Transverse colon (tissue), 4 donors: Measurements from ENCODE around the gene PACS1.

Experiments
- CTCF ChIP-seq, 5 experiments: fragments of 200-600 bp in 3 of 5; fragments of 450-650 bp in 2 of 5; sonication (generic) in 3 of 5; IDR thresholded peaks; 1 replicate in 2 of 5; 2 replicates in 3 of 5; pipeline ENCODE4 v1.5.1; 2016 to 2017; ENCODE audit warnings: antibody characterized with exemption in 5 of 5, inconsistent platforms in 3 of 5, mild to moderate bottlenecking in 2 of 5, moderate library complexity in 1 of 5
- EP300 ChIP-seq: sonication (generic); formaldehyde crosslinking; IDR thresholded peaks from one replicate; pipeline ENCODE4 v1.6.1; 2017; ENCODE audit warnings: antibody characterized with exemption, low read depth
- POLR2AphosphoS5 ChIP-seq, 3 donors: sonication (generic); formaldehyde crosslinking; IDR thresholded peaks; one replicate each; pipeline ENCODE4 v1.6.1; 2016; ENCODE audit warnings: antibody characterized with exemption in 3 of 3

DNA sequence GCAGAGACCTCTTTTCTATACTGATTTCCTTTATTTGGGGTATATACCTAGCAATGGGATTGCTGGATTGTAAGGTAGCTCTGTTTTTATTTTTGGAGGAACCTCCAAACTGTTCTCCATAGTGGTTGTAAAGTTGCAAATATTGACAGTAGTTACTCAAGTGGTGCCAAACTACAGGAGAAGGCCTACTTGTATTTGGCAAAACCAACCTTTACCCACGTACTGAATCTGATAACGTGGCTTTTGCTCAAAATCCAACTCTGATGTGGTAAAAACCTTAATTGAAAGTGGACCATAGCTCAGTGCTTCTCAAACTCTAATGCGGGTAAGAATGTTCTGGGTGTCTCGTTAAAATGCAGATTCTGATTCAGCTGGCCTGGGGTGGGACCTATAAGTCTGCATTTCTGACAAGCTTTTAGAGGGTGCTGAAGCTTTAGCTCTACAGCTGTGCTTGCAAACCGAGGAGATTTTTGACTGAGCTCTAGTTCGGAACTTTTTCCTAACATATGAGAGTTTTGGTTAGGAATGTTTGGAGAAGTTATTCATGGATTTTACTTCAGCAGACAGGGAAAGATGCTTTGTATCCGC, 69.8 kb downstream of the PACS1 start:
- TF ChIP-seq CTCF (IDR thresholded peaks at IDR 0.05), result no peak
- no peak for TF ChIP-seq EP300
- TF ChIP-seq POLR2AphosphoS5 (IDR thresholded peaks at IDR 0.05), result no peak
